ENCODE results near the gene STAT5B. TPM values are rescaled to one million over a fixed set of nuclear protein-coding genes. Genes with fewer than 3 reads are reported as not detected.

STAT5B gene
- total and polyA plus RNA-seq, 2 experiments from 2014 or later: 26.8 to 62.4 TPM

DNA sequence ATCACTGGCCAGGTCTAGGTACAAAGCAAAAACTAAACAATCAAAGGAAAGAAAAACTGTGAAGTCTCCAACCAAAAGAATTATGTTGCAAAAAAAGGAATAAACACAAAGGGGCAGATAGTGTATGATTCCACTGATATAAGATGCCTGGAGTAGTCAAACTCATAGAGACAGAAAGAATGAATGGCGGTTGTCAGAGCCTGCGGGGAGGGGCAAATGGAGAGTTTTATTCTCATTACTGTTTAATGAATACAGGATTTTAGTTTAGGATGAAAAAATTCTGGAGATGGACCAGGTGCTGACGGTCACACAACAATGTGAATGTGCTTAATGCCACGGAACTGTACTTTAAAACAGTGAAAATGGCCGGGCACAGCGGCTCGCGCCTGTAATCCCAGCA, 20.7 kb downstream of the STAT5B start:
- Histone ChIP-seq H3K27me3 (no peaks in the 10 kb centered on the region), H3K4me1 (ENCODE audit: low read depth) (no peaks in the 10 kb centered on the region), H3K36me3 (no peaks in the 10 kb centered on the region), H3K9me3 (ENCODE audit: low read depth) (no peaks in the 10 kb centered on the region), H3K4me3 (no peak overlapping the region), H3K27ac (no peak overlapping the region)
- no peak for DNase-seq (ENCODE audit: low read depth in 1 of 2, low spot score in 1 of 2)
- TF ChIP-seq, protein P1, sequence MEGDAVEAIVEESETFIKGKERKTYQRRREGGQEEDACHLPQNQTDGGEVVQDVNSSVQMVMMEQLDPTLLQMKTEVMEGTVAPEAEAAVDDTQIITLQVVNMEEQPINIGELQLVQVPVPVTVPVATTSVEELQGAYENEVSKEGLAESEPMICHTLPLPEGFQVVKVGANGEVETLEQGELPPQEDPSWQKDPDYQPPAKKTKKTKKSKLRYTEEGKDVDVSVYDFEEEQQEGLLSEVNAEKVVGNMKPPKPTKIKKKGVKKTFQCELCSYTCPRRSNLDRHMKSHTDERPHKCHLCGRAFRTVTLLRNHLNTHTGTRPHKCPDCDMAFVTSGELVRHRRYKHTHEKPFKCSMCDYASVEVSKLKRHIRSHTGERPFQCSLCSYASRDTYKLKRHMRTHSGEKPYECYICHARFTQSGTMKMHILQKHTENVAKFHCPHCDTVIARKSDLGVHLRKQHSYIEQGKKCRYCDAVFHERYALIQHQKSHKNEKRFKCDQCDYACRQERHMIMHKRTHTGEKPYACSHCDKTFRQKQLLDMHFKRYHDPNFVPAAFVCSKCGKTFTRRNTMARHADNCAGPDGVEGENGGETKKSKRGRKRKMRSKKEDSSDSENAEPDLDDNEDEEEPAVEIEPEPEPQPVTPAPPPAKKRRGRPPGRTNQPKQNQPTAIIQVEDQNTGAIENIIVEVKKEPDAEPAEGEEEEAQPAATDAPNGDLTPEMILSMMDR (IDR thresholded peaks at IDR 0.05; ENCODE audit: low read depth, low read length): no peak

- H3K36me3 ChIP-seq: no peaks in the 10 kb centered on the region
- DNase-seq (ENCODE audit: low read depth in 1 of 2, low spot score in 1 of 2): no peak
- TF ChIP-seq, protein P1 (IDR thresholded peaks at IDR 0.05; ENCODE audit: low read depth, low read length): no peak
- H3K27ac ChIP-seq: no peak overlapping the region
- H3K27me3 ChIP-seq: no peaks in the 10 kb centered on the region
- H3K4me1 ChIP-seq (ENCODE audit: low read depth): no peaks in the 10 kb centered on the region
- no peak overlapping the region for H3K4me3 ChIP-seq
- no peaks in the 10 kb centered on the region for H3K9me3 ChIP-seq (ENCODE audit: low read depth)
Observed at GRCh38 chr17:42253578-42253977, 22.6 kb downstream of the STAT5B start.

- H3K36me3 ChIP-seq: no peaks in the 10 kb centered on the region
- TF ChIP-seq, protein P1 (IDR thresholded peaks at IDR 0.05; ENCODE audit: low read depth, low read length): no peak
- DNase-seq (ENCODE audit: low read depth in 1 of 2, low spot score in 1 of 2): no peak
- no peaks in the 10 kb centered on the region for H3K4me1 ChIP-seq (ENCODE audit: low read depth)
- no peaks in the 10 kb centered on the region for H3K9me3 ChIP-seq (ENCODE audit: low read depth)
- H3K4me3 ChIP-seq: no peak overlapping the region
- H3K27ac ChIP-seq: no peak overlapping the region
- H3K27me3 ChIP-seq: no peaks in the 10 kb centered on the region
Observed at GRCh38 chr17:42252597-42253550, 23.3 kb downstream of the STAT5B start.

DNA sequence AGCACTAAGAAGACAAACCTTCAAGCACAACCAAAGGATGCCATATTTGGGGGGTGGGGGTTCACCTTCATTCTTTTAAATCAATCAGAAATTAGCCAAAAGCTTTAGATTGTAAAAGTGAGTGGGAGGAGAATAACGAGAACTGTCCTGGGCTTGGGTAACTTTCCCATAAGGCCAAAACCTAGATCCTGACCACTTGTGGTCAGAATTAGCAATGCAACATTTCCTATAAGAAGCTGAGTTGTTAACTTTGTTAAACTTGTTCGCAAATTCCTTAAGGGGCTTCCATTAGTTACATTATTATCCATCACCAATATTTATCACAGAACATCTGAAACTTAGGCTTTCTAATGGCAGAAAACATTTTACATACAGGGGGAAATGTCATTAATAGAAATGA, 25.1 kb downstream of the STAT5B start:
- Histone ChIP-seq H3K36me3 (no peaks in the 10 kb centered on the region), H3K9me3 (ENCODE audit: low read depth) (no peaks in the 10 kb centered on the region), H3K27me3 (no peaks in the 10 kb centered on the region), H3K4me1 (ENCODE audit: low read depth) (peaks cover 9% of the 10 kb centered on the region), H3K27ac (no peak overlapping the region), H3K4me3 (no peak overlapping the region)
- peak in 1 of 2 donors; percentile 70 for DNase-seq (ENCODE audit: low read depth in 1 of 2, low spot score in 1 of 2)
- TF ChIP-seq, protein P1 (IDR thresholded peaks at IDR 0.05; ENCODE audit: low read depth, low read length): peak; percentile 64

DNA sequence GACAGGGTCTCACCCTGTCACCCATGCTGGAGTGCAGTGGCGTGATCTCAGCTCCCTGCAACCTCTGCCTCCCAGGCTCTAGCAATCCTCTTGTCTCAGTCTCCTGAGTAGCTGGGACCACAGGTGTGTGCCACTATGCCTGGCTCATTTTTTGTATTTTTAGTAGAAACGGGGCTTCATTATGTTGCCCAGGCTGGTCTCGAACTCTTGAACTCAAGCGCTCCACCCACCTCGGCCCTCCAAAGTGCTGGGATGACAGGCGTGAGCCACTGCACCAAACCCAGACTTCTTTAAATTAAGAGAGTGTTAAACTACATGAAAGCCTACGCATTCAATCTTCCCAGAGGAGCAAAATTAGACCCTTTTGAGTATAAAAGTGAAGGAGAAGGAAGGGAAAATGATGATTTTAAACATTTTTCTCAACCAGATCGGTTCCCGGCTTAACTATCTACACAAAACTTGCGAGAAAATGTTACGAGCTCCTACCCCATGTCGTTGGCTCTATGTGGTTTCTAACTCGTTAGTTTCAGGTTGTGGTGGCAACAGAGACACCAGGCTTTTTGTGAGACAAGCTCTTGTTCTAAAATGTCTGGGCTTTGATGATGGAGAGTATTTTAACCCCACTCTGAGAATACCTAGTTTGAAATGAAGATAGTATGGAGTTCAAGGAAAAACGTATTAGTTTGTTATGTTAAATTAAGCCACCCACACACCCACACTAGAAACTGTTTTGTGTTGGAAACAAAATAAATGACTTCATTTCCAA, 26.3 kb downstream of the STAT5B start:
- Histone ChIP-seq H3K9me3 (ENCODE audit: low read depth) (no peaks in the 10 kb centered on the region), H3K4me1 (ENCODE audit: low read depth) (peaks cover 9% of the 10 kb centered on the region), H3K36me3 (no peaks in the 10 kb centered on the region), H3K27me3 (no peaks in the 10 kb centered on the region), H3K4me3 (no peak overlapping the region), H3K27ac (no peak overlapping the region)
- no peak for DNase-seq (ENCODE audit: low read depth in 1 of 2, low spot score in 1 of 2)
- TF ChIP-seq, protein P1 (IDR thresholded peaks at IDR 0.05; ENCODE audit: low read depth, low read length): no peak

Data from cardiac muscle cell (in vitro differentiated cells and primary cell).